ENCODE measurements around the gene MAP4K5. TPM values are rescaled to one million over a fixed set of nuclear protein-coding genes. Genes with fewer than 3 reads are reported as not detected.

Gene MAP4K5
- total RNA-seq, 1 experiment from 2014 or later: 33.1 TPM

- no TSS peak for BruUV-seq (replicated peaks)
- no peaks in the 10 kb centered on the region; the same call in 1 of the 2 replicates for H3K4me1 ChIP-seq (ENCODE audit: control insufficient read depth, insufficient read depth, low read length)
- intact Hi-C loops (cut with micrococcal nuclease; ENCODE audit: unreplicated experiment) (no loop called here), in situ Hi-C loops (cut with HindIII; ENCODE audit: low pct_unique_long_range_greater_than_20kb, low sequenced_read_pairs) (no loop called here)
- TF ChIP-seq TCF7L2 (IDR thresholded peaks at IDR 0.05; ENCODE audit: low read depth, low read length): no peak
- no peak for TF ChIP-seq REST (IDR thresholded peaks at IDR 0.05; ENCODE audit: insufficient read depth in 1 of 2, low read depth in 2 of 2, low read length in 1 of 2)
- no peak for TF ChIP-seq POLR2AphosphoS5 (IDR thresholded peaks at IDR 0.05; ENCODE audit: low read depth, low read length)
- no peaks in the 10 kb centered on the region for H3K36me3 ChIP-seq (ENCODE audit: control insufficient read depth, insufficient read depth, low read length)
- POLR2A ChIA-PET: no interaction called here
- H3K4me3 ChIP-seq (ENCODE audit: low read depth in 2 of 2, low read length in 2 of 2): no peak overlapping the region
- H3K27ac ChIP-seq (ENCODE audit: low read length): no peak overlapping the region
- DNase-seq (ENCODE audit: low read depth, low spot score): no peak
- CTCF ChIA-PET: no interaction called here
- no peaks in the 10 kb centered on the region for H3K27me3 ChIP-seq (ENCODE audit: control insufficient read depth, insufficient read depth, low read length)
- no peak for ATAC-seq
- H3K9me3 ChIP-seq (ENCODE audit: control insufficient read depth, insufficient read depth, low read depth, low read length): 0 out of 2 replicates have a peak, but pooled peaks cover 6% of the 10 kb centered on the region
Observed at GRCh38 chr14:50569714-50570274, 37.4 kb upstream of the MAP4K5 start.

- Histone ChIP-seq H3K27me3 (ENCODE audit: control insufficient read depth, insufficient read depth, low read length) (peaks cover 16% of the 10 kb centered on the region), H3K36me3 (ENCODE audit: control insufficient read depth, insufficient read depth, low read length) (no peaks in the 10 kb centered on the region), H3K27ac (ENCODE audit: low read length) (no peak overlapping the region), H3K4me1 (ENCODE audit: control insufficient read depth, insufficient read depth, low read length) (no peaks in the 10 kb centered on the region), H3K4me3 (ENCODE audit: low read depth in 2 of 2, low read length in 2 of 2) (no peak overlapping the region), H3K9me3 (ENCODE audit: control insufficient read depth, insufficient read depth, low read depth, low read length) (no peaks in the 10 kb centered on the region)
- DNase-seq (ENCODE audit: low read depth, low spot score) (no peak), ATAC-seq (no peak)
- no peak for TF ChIP-seq SIN3A (IDR thresholded peaks at IDR 0.05; ENCODE audit: borderline replicate concordance, insufficient read depth, low read depth, low read length)
- TF ChIP-seq CTCF (IDR thresholded peaks at IDR 0.05): no peak
- no peak for TF ChIP-seq REST (IDR thresholded peaks at IDR 0.05; ENCODE audit: insufficient read depth in 1 of 2, low read depth in 2 of 2, low read length in 1 of 2)
- no peak for TF ChIP-seq POLR2AphosphoS5 (IDR thresholded peaks at IDR 0.05; ENCODE audit: low read depth, low read length)
- TF ChIP-seq TCF7L2 (IDR thresholded peaks at IDR 0.05; ENCODE audit: low read depth, low read length): no peak
- ChIA-PET CTCF (no interaction called here), POLR2A (interaction anchor here (0.6 kb wide), 1 partner anchor 149 kb away, joined by 3 read pairs; no protein-coding TSS in a partner anchor)
- BruUV-seq (replicated peaks): no TSS peak
- intact Hi-C loops (cut with micrococcal nuclease; ENCODE audit: unreplicated experiment) (no loop called here), in situ Hi-C loops (cut with HindIII; ENCODE audit: low pct_unique_long_range_greater_than_20kb, low sequenced_read_pairs) (no loop called here)
Observed at GRCh38 chr14:50562841-50563240, 30.5 kb upstream of the MAP4K5 start.

All from Panc1 (cell line).